ENCODE results near the gene ACAP3. TPM values are rescaled to one million over a fixed set of nuclear protein-coding genes. Genes with fewer than 3 reads are reported as not detected.

ACAP3 gene
- total RNA-seq, 1 experiment from 2014 or later, result 30.7 TPM

DNA sequence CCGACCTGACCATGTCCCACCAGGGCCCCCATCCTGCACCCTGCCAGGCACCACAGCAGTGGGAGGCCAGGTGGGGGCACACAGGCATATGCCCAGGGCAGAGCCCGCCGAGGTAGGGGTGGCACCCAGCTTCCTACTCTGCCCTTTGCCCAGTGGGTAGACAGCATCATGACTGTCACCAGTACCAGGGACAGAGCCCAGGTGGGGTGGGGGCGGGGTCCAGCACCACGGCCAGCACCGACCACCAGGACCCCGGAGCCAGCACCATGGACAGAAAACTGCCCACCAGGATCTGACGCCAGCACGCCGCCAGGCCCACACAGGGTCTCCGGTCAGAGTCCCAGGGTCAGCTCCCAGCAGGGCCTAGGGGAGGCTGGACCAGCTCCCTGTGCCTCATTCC, 27.1 kb upstream of the ACAP3 start:
- Histone ChIP-seq H3K27ac (ENCODE audit: low read length) (no peak overlapping the region), H3K36me3 (ENCODE audit: control insufficient read depth, insufficient read depth, low read length) (no peaks in the 10 kb centered on the region), H3K27me3 (ENCODE audit: control insufficient read depth, insufficient read depth, low read length) (no peaks in the 10 kb centered on the region), H3K4me1 (ENCODE audit: control insufficient read depth, insufficient read depth, low read length) (no peaks in the 10 kb centered on the region), H3K4me3 (ENCODE audit: low read depth in 2 of 2, low read length in 2 of 2) (no peak overlapping the region), H3K9me3 (ENCODE audit: control insufficient read depth, insufficient read depth, low read depth, low read length) (no peaks in the 10 kb centered on the region)
- DNase-seq (ENCODE audit: low read depth, low spot score) (no peak), ATAC-seq (no peak)
- intact Hi-C loops (cut with micrococcal nuclease; ENCODE audit: unreplicated experiment), result no loop called here
- no TSS peak for BruUV-seq (replicated peaks)
- TF ChIP-seq POLR2AphosphoS5 (IDR thresholded peaks at IDR 0.05; ENCODE audit: low read depth, low read length), result no peak
- TF ChIP-seq, protein P1, sequence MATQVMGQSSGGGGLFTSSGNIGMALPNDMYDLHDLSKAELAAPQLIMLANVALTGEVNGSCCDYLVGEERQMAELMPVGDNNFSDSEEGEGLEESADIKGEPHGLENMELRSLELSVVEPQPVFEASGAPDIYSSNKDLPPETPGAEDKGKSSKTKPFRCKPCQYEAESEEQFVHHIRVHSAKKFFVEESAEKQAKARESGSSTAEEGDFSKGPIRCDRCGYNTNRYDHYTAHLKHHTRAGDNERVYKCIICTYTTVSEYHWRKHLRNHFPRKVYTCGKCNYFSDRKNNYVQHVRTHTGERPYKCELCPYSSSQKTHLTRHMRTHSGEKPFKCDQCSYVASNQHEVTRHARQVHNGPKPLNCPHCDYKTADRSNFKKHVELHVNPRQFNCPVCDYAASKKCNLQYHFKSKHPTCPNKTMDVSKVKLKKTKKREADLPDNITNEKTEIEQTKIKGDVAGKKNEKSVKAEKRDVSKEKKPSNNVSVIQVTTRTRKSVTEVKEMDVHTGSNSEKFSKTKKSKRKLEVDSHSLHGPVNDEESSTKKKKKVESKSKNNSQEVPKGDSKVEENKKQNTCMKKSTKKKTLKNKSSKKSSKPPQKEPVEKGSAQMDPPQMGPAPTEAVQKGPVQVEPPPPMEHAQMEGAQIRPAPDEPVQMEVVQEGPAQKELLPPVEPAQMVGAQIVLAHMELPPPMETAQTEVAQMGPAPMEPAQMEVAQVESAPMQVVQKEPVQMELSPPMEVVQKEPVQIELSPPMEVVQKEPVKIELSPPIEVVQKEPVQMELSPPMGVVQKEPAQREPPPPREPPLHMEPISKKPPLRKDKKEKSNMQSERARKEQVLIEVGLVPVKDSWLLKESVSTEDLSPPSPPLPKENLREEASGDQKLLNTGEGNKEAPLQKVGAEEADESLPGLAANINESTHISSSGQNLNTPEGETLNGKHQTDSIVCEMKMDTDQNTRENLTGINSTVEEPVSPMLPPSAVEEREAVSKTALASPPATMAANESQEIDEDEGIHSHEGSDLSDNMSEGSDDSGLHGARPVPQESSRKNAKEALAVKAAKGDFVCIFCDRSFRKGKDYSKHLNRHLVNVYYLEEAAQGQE (IDR thresholded peaks at IDR 0.05; ENCODE audit: insufficient read depth in 1 of 2, low read depth in 2 of 2, low read length in 1 of 2), result peak in 1 of 2 experiments; percentile 96; a peak in 2 of 4 replicates
- no peak for TF ChIP-seq CTCF (IDR thresholded peaks at IDR 0.05)
- 0 out of 2 replicates have a peak, but pooled peaks have one; percentile 47 for TF ChIP-seq SIN3A (IDR thresholded peaks at IDR 0.05; ENCODE audit: borderline replicate concordance, insufficient read depth, low read depth, low read length)
- no peak for TF ChIP-seq TCF7L2 (IDR thresholded peaks at IDR 0.05; ENCODE audit: low read depth, low read length)
- in situ Hi-C loops (cut with HindIII; ENCODE audit: low pct_unique_long_range_greater_than_20kb, low sequenced_read_pairs), result no loop called here
- POLR2A ChIA-PET, result no interaction called here
- CTCF ChIA-PET, result no interaction called here

DNA sequence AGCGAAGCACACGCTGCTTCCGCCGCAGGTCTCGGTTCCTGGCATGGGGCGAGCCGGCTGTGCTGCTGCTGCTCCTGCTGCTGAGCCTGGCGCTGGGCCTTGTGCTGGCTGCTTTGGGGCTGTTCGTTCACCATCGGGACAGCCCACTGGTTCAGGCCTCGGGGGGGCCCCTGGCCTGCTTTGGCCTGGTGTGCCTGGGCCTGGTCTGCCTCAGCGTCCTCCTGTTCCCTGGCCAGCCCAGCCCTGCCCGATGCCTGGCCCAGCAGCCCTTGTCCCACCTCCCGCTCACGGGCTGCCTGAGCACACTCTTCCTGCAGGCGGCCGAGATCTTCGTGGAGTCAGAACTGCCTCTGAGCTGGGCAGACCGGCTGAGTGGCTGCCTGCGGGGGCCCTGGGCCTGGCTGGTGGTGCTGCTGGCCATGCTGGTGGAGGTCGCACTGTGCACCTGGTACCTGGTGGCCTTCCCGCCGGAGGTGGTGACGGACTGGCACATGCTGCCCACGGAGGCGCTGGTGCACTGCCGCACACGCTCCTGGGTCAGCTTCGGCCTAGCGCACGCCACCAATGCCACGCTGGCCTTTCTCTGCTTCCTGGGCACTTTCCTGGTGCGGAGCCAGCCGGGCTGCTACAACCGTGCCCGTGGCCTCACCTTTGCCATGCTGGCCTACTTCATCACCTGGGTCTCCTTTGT, 26.0 kb upstream of the ACAP3 start:
- in situ Hi-C loops (cut with HindIII; ENCODE audit: low pct_unique_long_range_greater_than_20kb, low sequenced_read_pairs) (no loop called here), intact Hi-C loops (cut with micrococcal nuclease; ENCODE audit: unreplicated experiment) (no loop called here)
- Histone ChIP-seq H3K9me3 (ENCODE audit: control insufficient read depth, insufficient read depth, low read depth, low read length) (no peaks in the 10 kb centered on the region), H3K4me1 (ENCODE audit: control insufficient read depth, insufficient read depth, low read length) (no peaks in the 10 kb centered on the region), H3K36me3 (ENCODE audit: control insufficient read depth, insufficient read depth, low read length) (no peaks in the 10 kb centered on the region), H3K27me3 (ENCODE audit: control insufficient read depth, insufficient read depth, low read length) (no peaks in the 10 kb centered on the region), H3K4me3 (ENCODE audit: low read depth in 2 of 2, low read length in 2 of 2) (no peak overlapping the region), H3K27ac (ENCODE audit: low read length) (no peak overlapping the region)
- no peak for DNase-seq (ENCODE audit: low read depth, low spot score)
- ChIA-PET POLR2A (no interaction called here), CTCF (no interaction called here)
- TF ChIP-seq SIN3A (IDR thresholded peaks at IDR 0.05; ENCODE audit: borderline replicate concordance, insufficient read depth, low read depth, low read length), result no peak
- TF ChIP-seq, protein P1 (IDR thresholded peaks at IDR 0.05; ENCODE audit: insufficient read depth in 1 of 2, low read depth in 2 of 2, low read length in 1 of 2), result 0 out of 4 replicates have a peak, but pooled peaks of 1 of the 2 experiments have one; percentile 3
- no TSS peak for BruUV-seq (replicated peaks)
- ATAC-seq, result peak; percentile 17

Measured in Panc1 (cell line).